Epithelial cell of esophagus (primary cell): ENCODE results near the gene SREBF1.

ENCODE experiments used
- DNase-seq: peaks from one replicate; pipeline ENCODE4 v3.0.0; 2010; ENCODE audit warnings: low read depth
- H3K4me3 ChIP-seq: 2 replicates; pipeline ENCODE4 v1.5.1; 2011; ENCODE audit warnings: mild to moderate bottlenecking, low read length, control low read depth
- CTCF ChIP-seq: IDR thresholded peaks from 2 replicates; pipeline ENCODE4 v1.5.1; 2011; ENCODE audit warnings: low read depth, mild to moderate bottlenecking, low read length, control low read depth, inconsistent platforms; ENCODE audit not compliant: insufficient read depth; ENCODE audit errors: missing control alignments

Gene SREBF1

GRCh38 chr17:17841601-17842025 is 4.8 kb upstream of the SREBF1 start:
- no peak for DNase-seq
- H3K4me3 ChIP-seq: no peak overlapping the region

GRCh38 chr17:17840751-17841591 is 4.2 kb upstream of the SREBF1 start:
- DNase-seq: peak; percentile 80
- H3K4me3 ChIP-seq: no peak overlapping the region
- no peak for TF ChIP-seq CTCF

More at GRCh38 chr17:17841601-17842025, 4.8 kb upstream of the SREBF1 start:
- TF ChIP-seq CTCF: no peak

- peak; percentile 91 for DNase-seq
- peak overlapping the region; percentile 30 for H3K4me3 ChIP-seq
- TF ChIP-seq CTCF: no peak
Observed at GRCh38 chr17:17839791-17840707, 3.3 kb upstream of the SREBF1 start.

GRCh38 chr17:17837966-17838962 is 1.5 kb upstream of the SREBF1 start:
- peak; percentile 52 for DNase-seq
- no peak for TF ChIP-seq CTCF
- no peak overlapping the region for H3K4me3 ChIP-seq

- peak overlapping the region; percentile 74 for H3K4me3 ChIP-seq
- DNase-seq: peak; percentile 59
- TF ChIP-seq CTCF: no peak
Observed at GRCh38 chr17:17837380-17837821, 615 bp upstream of the SREBF1 start.

- DNase-seq: peak; percentile 92
- H3K4me3 ChIP-seq: peak overlapping the region; percentile 74
- TF ChIP-seq CTCF: no peak
Observed at GRCh38 chr17:17836250-17836817, 452 bp downstream of the SREBF1 start.
